Measurements from ENCODE around the gene RXFP1.

The RXFP1 gene

GRCh38 chr4:158500054-158500453, 21.6 kb upstream of the RXFP1 start:
- no peak for TF ChIP-seq CTCF (IDR thresholded peaks at IDR 0.05; ENCODE audit: insufficient read depth, low read depth, low read length, missing control alignments)
- no peak overlapping the region for H3K4me3 ChIP-seq (ENCODE audit: low read length)
- no peak for DNase-seq (ENCODE audit: low read depth)

GRCh38 chr4:158513256-158513655, 8.4 kb upstream of the RXFP1 start:
- TF ChIP-seq CTCF (IDR thresholded peaks at IDR 0.05; ENCODE audit: insufficient read depth, low read depth, low read length, missing control alignments), result no peak
- no peak overlapping the region for H3K4me3 ChIP-seq (ENCODE audit: low read length)
- DNase-seq (ENCODE audit: low read depth), result peak; percentile 52

- H3K4me3 ChIP-seq (ENCODE audit: low read length), result no peak overlapping the region
- DNase-seq (ENCODE audit: low read depth), result no peak
- TF ChIP-seq CTCF (IDR thresholded peaks at IDR 0.05; ENCODE audit: insufficient read depth, low read depth, low read length, missing control alignments), result no peak
Observed at GRCh38 chr4:158519226-158519625, 2.5 kb upstream of the RXFP1 start.

- H3K4me3 ChIP-seq (ENCODE audit: low read length), result no peak overlapping the region
- no peak for TF ChIP-seq CTCF (IDR thresholded peaks at IDR 0.05; ENCODE audit: insufficient read depth, low read depth, low read length, missing control alignments)
- peak; percentile 70 for DNase-seq (ENCODE audit: low read depth)
Observed at GRCh38 chr4:158523990-158524535, 2.4 kb downstream of the RXFP1 start.

- H3K4me3 ChIP-seq (ENCODE audit: low read length), result no peak overlapping the region
- no peak for TF ChIP-seq CTCF (IDR thresholded peaks at IDR 0.05; ENCODE audit: insufficient read depth, low read depth, low read length, missing control alignments)
- DNase-seq (ENCODE audit: low read depth), result no peak
Observed at GRCh38 chr4:158527516-158527915, 5.8 kb downstream of the RXFP1 start.

GRCh38 chr4:158529505-158529904, 7.8 kb downstream of the RXFP1 start:
- no peak for TF ChIP-seq CTCF (IDR thresholded peaks at IDR 0.05; ENCODE audit: insufficient read depth, low read depth, low read length, missing control alignments)
- no peak for DNase-seq (ENCODE audit: low read depth)
- no peak overlapping the region for H3K4me3 ChIP-seq (ENCODE audit: low read length)

- DNase-seq (ENCODE audit: low read depth), result no peak
Observed at GRCh38 chr4:158530381-158530780, 8.7 kb downstream of the RXFP1 start.

More at GRCh38 chr4:158530381-158530780, 8.7 kb downstream of the RXFP1 start:
- no peak for TF ChIP-seq CTCF (IDR thresholded peaks at IDR 0.05; ENCODE audit: insufficient read depth, low read depth, low read length, missing control alignments)
- no peak overlapping the region for H3K4me3 ChIP-seq (ENCODE audit: low read length)

All from epithelial cell of esophagus (primary cell).